ENCODE measurements around the gene CCSAP.

DNA sequence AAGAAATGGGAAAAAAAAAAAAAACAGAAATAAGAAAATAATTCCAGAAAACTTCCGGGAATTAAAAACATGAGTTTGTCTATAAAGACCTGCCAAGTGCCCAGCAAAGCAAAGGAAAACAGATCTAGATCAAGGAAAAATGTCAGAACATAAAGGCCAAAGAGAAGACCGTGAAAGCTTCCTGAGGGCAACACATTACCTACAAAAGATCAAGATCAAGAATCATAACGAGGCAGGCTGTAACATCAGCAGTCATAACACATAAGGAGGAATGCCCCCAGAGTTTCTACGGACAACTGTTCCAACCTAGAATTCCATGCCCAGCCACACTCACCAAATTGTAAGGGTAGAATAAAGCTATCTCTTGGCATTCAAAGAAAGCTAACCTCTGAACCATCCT is 3.8 kb downstream of the CCSAP start:
- TF ChIP-seq, protein P1, sequence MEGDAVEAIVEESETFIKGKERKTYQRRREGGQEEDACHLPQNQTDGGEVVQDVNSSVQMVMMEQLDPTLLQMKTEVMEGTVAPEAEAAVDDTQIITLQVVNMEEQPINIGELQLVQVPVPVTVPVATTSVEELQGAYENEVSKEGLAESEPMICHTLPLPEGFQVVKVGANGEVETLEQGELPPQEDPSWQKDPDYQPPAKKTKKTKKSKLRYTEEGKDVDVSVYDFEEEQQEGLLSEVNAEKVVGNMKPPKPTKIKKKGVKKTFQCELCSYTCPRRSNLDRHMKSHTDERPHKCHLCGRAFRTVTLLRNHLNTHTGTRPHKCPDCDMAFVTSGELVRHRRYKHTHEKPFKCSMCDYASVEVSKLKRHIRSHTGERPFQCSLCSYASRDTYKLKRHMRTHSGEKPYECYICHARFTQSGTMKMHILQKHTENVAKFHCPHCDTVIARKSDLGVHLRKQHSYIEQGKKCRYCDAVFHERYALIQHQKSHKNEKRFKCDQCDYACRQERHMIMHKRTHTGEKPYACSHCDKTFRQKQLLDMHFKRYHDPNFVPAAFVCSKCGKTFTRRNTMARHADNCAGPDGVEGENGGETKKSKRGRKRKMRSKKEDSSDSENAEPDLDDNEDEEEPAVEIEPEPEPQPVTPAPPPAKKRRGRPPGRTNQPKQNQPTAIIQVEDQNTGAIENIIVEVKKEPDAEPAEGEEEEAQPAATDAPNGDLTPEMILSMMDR (IDR thresholded peaks at IDR 0.05) = no peak
- no peak for TF ChIP-seq EP300 (IDR thresholded peaks at IDR 0.05)

Measured in tibial nerve (tissue), 4 donors.